SH-SY5Y (cell line): ENCODE results near the gene ACSL3.
A peak's percentile ranks its signal among the peaks of the same experiment; 100 is the strongest.

Experiments
- GATA2 ChIP-seq: IDR thresholded peaks from 2 replicates; pipeline ENCODE4 v1.6.1; 2011; ENCODE audit warnings: mild to moderate bottlenecking, low read depth, low read length
- GATA3 ChIP-seq: IDR thresholded peaks from 2 replicates; pipeline ENCODE4 v1.6.1; 2011; ENCODE audit warnings: low read depth, mild to moderate bottlenecking, low read length, moderate library complexity

Gene ACSL3

DNA sequence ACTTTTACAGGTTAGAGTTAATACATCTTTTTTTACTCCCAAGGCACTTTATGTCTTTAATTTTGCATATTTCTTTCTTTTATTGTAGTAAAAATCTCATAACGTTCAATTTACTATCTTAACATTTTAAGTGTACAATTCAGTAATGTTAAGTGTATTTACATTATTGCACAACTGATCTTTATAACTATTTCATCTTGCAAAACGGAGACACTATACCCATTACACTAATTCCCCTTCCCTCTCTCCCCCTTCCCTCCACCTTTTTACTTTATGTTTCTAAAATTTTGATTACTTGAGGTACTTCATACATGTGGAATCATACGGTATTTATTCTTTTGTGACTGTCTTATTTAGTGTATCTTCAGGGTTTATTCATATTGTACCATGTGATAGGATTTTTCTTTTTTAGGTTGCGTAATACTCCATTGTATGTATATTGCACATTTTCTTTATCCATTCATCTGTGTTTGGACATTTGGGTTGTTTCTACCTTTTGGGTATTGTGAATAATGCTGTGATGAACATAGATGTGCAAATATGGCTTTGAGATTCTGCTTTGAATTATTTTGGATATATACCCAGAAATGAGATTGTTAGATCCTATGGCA lies 75.0 kb downstream of the ACSL3 start:
- TF ChIP-seq GATA2 (no peak), GATA3 (no peak)

DNA sequence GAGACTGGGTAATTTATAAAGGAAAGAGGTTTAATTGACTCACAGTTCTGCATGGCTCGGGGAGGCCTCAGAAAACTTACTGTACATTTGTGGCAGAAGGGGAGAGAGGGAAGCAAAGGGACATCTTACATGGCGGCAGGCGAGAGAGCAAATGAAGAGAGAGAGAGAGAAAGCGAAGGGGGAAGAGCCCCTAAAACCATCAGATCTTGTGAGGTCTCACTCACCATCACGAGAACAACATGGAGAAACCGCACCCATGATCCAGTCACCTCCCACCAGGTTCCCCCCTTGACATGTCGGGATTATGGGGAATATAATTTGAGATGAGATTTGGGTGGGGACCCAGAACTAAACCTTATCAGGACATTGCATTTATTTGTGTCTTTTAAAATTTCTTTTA lies 75.9 kb downstream of the ACSL3 start:
- no peak for TF ChIP-seq GATA2
- no peak for TF ChIP-seq GATA3

- TF ChIP-seq GATA2 (no peak), GATA3 (no peak)
Observed at GRCh38 chr2:222938327-222938726, 77.5 kb downstream of the ACSL3 start.

DNA sequence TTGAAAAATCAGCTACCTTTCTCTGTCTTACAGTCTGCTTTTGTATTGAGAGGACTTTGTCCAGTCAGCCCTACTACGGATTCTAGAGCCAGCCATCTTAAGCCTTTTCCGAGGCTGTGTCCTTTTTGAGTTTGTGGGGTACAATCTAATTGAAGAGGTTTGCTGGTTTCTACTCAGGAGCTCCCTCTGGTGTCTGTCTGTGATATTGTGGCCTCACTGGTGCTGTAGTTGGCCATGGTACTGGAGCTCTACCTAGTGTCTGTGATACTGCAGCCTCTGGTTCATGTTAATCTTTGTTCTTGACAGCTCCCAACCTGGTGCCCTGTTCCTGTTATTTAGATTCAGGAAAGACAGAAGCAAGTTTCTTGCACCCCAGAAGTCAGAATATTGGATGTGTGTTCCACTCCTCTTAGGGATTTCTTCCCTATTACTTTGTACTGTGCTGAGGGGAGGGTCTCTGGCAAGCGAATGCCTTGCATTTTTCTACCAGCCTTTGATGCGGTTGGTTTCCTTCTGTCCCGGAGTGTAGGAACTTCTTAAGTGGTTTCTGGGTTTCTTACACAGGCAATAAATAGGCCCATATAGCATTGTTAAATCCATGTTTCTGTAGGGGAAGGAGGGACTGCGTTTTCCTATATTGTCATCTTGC lies 78.5 kb downstream of the ACSL3 start:
- TF ChIP-seq GATA2: no peak
- TF ChIP-seq GATA3: no peak

DNA sequence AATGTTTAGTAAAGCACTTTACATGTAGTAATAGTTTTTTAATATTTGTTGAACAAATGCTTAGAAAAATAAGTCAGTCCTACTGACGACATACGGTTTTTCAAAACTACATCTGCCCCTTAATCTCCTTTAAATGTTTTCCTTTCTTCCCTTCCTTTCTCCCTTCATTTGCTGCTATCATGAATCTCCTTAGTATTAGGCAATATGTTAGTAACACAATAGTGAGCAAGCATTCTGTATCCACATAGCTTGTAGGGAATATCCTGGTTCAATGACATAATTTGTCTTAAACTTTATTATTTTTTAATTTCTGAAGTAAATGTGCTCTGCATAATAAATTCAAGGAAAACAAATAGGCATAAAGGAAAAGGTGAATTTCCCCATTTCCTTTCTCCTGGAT lies 79.1 kb downstream of the ACSL3 start:
- TF ChIP-seq GATA3: no peak
- TF ChIP-seq GATA2: no peak

- TF ChIP-seq GATA2 (no peak), GATA3 (no peak)
Observed at GRCh38 chr2:222941510-222942032, 80.7 kb downstream of the ACSL3 start.

GRCh38 chr2:222942561-222942960 lies 81.7 kb downstream of the ACSL3 start:
- TF ChIP-seq GATA3 (no peak), GATA2 (no peak)

DNA sequence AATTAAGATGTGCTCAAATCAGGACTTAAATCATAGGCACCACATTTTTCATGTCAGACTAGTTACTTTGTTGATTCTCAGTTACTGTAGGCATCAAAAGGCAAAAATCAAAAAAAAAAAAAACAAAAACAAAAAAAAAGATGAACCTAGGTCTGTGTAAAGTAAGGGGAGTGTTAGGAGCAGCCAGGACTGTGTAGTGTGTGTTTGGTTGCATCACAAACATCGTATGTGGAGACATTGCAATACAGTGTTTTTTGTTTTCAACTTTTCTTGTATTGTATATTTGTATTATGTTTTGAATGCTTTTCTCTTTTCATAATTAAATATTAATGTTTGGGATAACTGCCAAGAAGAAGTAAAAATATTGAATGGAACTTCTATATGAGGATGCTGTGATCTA lies 82.1 kb downstream of the ACSL3 start:
- TF ChIP-seq GATA3 (no peak), GATA2 (no peak)

- TF ChIP-seq GATA3: no peak
- no peak for TF ChIP-seq GATA2
Observed at GRCh38 chr2:222943820-222944219, 83.0 kb downstream of the ACSL3 start.

- TF ChIP-seq GATA2 (no peak), GATA3 (no peak)
Observed at GRCh38 chr2:222944552-222944951, 83.7 kb downstream of the ACSL3 start.

GRCh38 chr2:222944971-222945740 lies 84.3 kb downstream of the ACSL3 start:
- TF ChIP-seq GATA3: peak; percentile 59
- TF ChIP-seq GATA2: 0 out of 2 replicates have a peak, but pooled peaks have one; percentile 24

GRCh38 chr2:222945887-222946286 lies 85.1 kb downstream of the ACSL3 start:
- TF ChIP-seq GATA3 (no peak), GATA2 (no peak)

DNA sequence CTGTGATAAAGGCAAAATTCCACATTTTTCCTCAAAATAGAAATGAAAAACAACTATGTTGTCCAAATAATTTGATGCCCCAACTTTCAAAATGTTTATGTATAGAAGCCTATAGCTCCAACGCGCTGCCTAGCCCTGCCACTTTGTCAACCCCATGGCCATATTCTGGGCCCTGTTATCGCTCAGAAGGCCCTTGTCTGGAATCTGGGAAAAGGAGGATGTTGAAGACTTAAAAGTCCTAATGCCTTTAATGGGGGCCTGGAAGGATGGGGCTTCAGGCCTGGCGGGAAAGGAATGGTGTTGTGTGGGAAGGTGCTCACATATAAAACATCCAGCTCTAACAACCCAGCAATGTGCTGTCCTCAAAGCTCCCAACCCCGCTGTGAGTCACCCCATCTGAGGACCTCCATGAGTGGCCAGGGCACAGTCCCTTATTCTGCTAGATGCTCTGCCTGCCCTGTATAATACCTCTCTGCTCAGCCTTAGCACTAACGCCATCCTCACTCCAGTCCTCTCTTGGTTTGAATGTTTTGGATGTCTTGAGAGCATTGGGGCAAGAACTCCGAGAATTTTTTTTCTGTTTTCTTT lies 86.0 kb downstream of the ACSL3 start:
- TF ChIP-seq GATA3 (no peak), GATA2 (no peak)

DNA sequence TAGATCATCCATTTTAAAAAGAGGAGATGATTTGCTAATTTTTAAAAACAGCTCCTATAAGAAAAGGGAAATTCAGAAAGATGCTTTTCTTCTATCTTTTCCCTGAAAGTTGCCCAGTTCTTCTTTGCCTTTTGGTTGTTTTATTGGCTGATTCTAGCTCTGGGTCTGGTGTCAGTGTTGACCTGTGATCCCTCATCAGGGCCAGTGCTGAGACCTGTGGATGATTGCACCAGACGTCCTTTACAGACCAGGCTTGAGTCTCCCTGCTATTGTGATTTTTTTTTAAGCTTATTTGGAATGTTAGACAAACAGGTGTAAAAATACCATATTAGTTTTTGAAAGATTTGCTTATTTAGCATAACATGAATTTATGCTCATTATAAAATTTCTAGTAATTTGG lies 88.2 kb downstream of the ACSL3 start:
- TF ChIP-seq GATA3 (no peak), GATA2 (no peak)
